Gastroesophageal sphincter (tissue), 3 donors: ENCODE data around the gene MCOLN2.

Experiments
- EP300 ChIP-seq: sonication (generic); formaldehyde crosslinking; IDR thresholded peaks from one replicate; pipeline ENCODE4 v1.6.1; 2017; ENCODE audit warnings: antibody characterized with exemption, mild to moderate bottlenecking
- POLR2AphosphoS5 ChIP-seq: sonication (generic); formaldehyde crosslinking; IDR thresholded peaks from one replicate; pipeline ENCODE4 v1.6.1; 2017; ENCODE audit warnings: antibody characterized with exemption
- TF ChIP-seq, protein P1 (sequence below), 4 experiments: fragments of 200-600 bp in 2 of 4; fragments of 450-650 bp in 2 of 4; sonication (generic) in 1 of 4; IDR thresholded peaks; one replicate each; pipeline ENCODE4 v1.5.1; 2017 to 2019; ENCODE audit warnings: antibody characterized with exemption in 4 of 4, mild to moderate bottlenecking in 2 of 4, moderate library complexity in 2 of 4

DNA sequence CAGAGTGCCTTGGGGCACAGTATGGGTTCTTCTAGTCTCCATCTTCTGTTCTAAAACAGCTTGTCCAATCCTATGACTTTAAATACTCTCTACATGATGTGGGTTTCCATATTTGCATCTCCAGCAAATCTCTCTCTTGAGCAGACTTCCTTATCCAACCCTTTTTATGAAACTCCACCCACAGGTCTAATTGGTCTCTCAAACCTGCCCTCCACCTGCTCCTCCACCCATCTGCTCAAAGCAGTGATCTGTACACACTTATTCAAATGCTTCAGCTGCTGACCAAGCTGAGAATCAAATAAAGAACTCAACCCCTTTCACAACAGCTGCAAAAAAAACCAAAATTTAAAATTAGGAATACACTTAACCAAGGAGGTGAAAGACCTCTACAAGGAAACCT is 11.5 kb downstream of the MCOLN2 start:
- TF ChIP-seq, protein P1, sequence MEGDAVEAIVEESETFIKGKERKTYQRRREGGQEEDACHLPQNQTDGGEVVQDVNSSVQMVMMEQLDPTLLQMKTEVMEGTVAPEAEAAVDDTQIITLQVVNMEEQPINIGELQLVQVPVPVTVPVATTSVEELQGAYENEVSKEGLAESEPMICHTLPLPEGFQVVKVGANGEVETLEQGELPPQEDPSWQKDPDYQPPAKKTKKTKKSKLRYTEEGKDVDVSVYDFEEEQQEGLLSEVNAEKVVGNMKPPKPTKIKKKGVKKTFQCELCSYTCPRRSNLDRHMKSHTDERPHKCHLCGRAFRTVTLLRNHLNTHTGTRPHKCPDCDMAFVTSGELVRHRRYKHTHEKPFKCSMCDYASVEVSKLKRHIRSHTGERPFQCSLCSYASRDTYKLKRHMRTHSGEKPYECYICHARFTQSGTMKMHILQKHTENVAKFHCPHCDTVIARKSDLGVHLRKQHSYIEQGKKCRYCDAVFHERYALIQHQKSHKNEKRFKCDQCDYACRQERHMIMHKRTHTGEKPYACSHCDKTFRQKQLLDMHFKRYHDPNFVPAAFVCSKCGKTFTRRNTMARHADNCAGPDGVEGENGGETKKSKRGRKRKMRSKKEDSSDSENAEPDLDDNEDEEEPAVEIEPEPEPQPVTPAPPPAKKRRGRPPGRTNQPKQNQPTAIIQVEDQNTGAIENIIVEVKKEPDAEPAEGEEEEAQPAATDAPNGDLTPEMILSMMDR (IDR thresholded peaks at IDR 0.05): no peak
- TF ChIP-seq POLR2AphosphoS5 (no peak), EP300 (no peak)
